HG02798 (cell line): ENCODE data around the gene SKIC3.

Source experiments
- ATAC-seq: cut with Tn5 transposase; IDR thresholded peaks from one replicate; pipeline ENCODE4 v1.9.1; 2021; ENCODE audit warnings: mild to moderate bottlenecking; ENCODE audit not compliant: unreplicated experiment, poor library complexity

Gene SKIC3

DNA sequence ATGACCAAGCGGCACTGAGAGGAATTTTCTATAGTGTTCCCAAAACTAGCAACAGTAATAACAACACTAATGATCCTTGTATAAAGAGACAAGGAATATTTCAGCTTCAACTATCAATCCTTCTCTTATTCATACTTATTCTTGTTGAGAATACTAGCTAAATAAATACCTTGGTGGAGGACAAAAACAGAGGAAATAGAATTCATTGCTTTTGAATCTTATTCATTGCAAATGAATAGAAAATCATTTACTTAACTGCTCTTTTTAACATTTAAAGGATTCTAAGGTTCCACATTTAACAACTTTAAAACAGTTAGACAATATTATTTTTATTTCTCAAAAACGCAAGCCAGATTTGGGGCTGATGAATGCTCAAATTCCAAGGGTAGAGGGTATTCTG lies 22.4 kb downstream of the SKIC3 start:
- ATAC-seq = no peak

- peak; percentile 60 for ATAC-seq
These were observed 23.3 kb downstream of the SKIC3 start for GRCh38 chr5:95531491-95531890.

- ATAC-seq = no peak
These were observed 24.4 kb downstream of the SKIC3 start for GRCh38 chr5:95530416-95530815.

- ATAC-seq = no peak
These were observed 26.2 kb downstream of the SKIC3 start for GRCh38 chr5:95528565-95528964.

DNA sequence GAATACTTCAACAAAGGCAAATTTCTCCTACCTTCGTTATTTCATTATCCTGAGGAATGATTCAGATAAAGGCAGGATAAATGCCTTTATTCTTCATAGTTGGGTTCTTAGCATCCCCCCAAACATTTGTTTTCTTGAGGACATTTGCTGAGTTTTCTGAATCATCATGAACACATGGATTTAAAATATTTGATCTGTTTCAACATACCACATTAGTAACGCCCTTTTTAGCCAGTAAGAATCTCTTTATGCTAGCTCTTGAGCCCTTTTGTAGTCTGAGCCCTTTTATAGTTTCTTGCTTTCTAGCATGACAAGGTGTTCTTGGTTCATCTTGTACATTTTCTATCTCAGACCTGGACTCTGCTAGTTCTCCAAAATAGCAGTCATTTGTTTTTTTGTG lies 27.9 kb downstream of the SKIC3 start:
- no peak for ATAC-seq

- ATAC-seq = no peak
These were observed 30.4 kb downstream of the SKIC3 start for GRCh38 chr5:95524423-95524822.

- ATAC-seq = no peak
These were observed 34.6 kb downstream of the SKIC3 start for GRCh38 chr5:95520206-95520605.

- ATAC-seq = no peak
These were observed 35.1 kb downstream of the SKIC3 start for GRCh38 chr5:95519681-95520080.

- ATAC-seq = no peak
These were observed 35.6 kb downstream of the SKIC3 start for GRCh38 chr5:95519151-95519550.

DNA sequence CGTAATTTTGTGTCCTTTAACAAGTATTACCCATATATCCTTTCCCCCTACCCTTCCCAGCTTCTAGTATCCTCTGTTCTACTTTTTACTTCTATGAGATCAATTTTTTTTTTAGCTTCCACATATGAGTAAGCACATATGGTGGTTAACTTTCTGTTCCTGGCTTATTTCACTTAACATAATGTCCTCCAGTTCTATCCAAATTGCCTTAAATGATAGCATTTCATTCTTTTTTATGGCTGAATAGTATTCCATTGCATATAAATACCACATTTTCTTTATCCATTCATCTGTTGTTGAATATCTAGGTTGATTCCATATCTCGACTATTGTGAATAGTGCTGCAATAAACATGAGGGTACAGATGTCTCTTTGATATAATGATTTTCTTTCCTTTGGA lies 36.4 kb downstream of the SKIC3 start:
- no peak for ATAC-seq

DNA sequence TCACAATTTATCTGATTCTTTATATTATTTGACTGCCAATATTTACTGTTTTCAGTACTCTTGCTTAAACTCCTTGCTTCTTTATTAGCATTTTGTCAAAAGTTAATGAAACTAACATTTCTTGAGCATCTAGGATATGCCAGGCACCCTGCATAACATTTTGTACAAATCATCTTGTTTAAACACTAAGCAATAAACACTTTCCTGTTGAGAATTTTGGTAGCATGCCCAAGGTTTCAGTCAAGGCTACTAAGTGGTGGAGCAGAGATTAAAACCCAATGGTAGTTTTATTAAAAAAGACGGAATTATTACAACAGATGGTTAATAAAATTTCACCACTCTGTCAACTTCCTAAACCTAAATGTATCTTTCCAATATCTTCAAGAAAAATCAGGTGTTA lies 43.2 kb downstream of the SKIC3 start:
- ATAC-seq = no peak

GRCh38 chr5:95508550-95508949 lies 46.2 kb downstream of the SKIC3 start:
- ATAC-seq = no peak
